ENCODE measurements around the gene RNU6-1.

GRCh38 chr15:67841513-67841762 lies 1.6 kb upstream of the RNU6-1 start:
- TF ChIP-seq POLR2A (IDR thresholded peaks at IDR 0.05; ENCODE audit: borderline replicate concordance, extremely low read depth, insufficient read depth, insufficient read length) = no peak
- no peak for TF ChIP-seq POLR2AphosphoS5 (IDR thresholded peaks at IDR 0.05; ENCODE audit: low read depth, low read length)
- TF ChIP-seq, protein P1, sequence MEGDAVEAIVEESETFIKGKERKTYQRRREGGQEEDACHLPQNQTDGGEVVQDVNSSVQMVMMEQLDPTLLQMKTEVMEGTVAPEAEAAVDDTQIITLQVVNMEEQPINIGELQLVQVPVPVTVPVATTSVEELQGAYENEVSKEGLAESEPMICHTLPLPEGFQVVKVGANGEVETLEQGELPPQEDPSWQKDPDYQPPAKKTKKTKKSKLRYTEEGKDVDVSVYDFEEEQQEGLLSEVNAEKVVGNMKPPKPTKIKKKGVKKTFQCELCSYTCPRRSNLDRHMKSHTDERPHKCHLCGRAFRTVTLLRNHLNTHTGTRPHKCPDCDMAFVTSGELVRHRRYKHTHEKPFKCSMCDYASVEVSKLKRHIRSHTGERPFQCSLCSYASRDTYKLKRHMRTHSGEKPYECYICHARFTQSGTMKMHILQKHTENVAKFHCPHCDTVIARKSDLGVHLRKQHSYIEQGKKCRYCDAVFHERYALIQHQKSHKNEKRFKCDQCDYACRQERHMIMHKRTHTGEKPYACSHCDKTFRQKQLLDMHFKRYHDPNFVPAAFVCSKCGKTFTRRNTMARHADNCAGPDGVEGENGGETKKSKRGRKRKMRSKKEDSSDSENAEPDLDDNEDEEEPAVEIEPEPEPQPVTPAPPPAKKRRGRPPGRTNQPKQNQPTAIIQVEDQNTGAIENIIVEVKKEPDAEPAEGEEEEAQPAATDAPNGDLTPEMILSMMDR (IDR thresholded peaks at IDR 0.05 in 2 of 3, conservative IDR thresholded peaks at IDR 0.05 in 1 of 3; ENCODE audit: borderline replicate concordance in 1 of 3, insufficient read depth in 1 of 3, low read depth in 2 of 3, low read length in 2 of 3) = no peak
- no peak for TF ChIP-seq RAD21 (IDR thresholded peaks at IDR 0.05; ENCODE audit: low read depth)
- TF ChIP-seq SRF (IDR thresholded peaks at IDR 0.05; ENCODE audit: low read depth) = no peak
- no peak for TF ChIP-seq EZH2 (IDR thresholded peaks at IDR 0.05)
- TF ChIP-seq, protein P2, sequence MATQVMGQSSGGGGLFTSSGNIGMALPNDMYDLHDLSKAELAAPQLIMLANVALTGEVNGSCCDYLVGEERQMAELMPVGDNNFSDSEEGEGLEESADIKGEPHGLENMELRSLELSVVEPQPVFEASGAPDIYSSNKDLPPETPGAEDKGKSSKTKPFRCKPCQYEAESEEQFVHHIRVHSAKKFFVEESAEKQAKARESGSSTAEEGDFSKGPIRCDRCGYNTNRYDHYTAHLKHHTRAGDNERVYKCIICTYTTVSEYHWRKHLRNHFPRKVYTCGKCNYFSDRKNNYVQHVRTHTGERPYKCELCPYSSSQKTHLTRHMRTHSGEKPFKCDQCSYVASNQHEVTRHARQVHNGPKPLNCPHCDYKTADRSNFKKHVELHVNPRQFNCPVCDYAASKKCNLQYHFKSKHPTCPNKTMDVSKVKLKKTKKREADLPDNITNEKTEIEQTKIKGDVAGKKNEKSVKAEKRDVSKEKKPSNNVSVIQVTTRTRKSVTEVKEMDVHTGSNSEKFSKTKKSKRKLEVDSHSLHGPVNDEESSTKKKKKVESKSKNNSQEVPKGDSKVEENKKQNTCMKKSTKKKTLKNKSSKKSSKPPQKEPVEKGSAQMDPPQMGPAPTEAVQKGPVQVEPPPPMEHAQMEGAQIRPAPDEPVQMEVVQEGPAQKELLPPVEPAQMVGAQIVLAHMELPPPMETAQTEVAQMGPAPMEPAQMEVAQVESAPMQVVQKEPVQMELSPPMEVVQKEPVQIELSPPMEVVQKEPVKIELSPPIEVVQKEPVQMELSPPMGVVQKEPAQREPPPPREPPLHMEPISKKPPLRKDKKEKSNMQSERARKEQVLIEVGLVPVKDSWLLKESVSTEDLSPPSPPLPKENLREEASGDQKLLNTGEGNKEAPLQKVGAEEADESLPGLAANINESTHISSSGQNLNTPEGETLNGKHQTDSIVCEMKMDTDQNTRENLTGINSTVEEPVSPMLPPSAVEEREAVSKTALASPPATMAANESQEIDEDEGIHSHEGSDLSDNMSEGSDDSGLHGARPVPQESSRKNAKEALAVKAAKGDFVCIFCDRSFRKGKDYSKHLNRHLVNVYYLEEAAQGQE (IDR thresholded peaks at IDR 0.05; ENCODE audit: low read depth) = no peak

Data from HCT116 (cell line).